ENCODE data around the gene ACTL8. TPM values are rescaled to one million over a fixed set of nuclear protein-coding genes. Genes with fewer than 3 reads are reported as not detected.

ACTL8 gene
- total and polyA plus RNA-seq, 2 of the 4 experiments (the other 2 are of a cell fraction), result under 0.01 to 0.07 TPM

DNA sequence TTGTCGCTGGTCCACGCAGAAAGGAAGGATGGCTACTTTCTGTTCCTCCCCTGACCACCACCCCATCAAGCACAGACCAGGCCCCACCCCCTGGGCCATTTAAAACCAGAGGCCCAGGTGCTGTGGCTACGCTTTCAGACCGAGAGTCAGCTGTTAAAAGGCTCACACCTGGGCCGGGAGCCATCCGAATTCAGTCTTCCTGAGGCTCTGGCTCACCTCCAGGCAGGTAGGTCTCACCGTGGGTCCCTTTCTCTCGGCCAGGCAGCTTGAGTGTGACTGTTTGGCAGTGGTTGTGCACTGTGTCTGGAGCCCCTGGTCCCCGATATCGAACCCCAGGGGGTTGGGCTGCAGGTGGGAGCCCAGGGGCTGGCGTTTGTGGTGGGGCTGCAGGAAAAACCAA, 7.2 kb downstream of the ACTL8 start:
- H3K9me3 ChIP-seq (ENCODE audit: control insufficient read depth, insufficient read depth, low read length), result peaks cover 18% of the 10 kb centered on the region
- no peak overlapping the region for H4K5ac ChIP-seq (ENCODE audit: low read depth, low read length)
- H3K9ac ChIP-seq (ENCODE audit: low read depth, low read length), result no peak overlapping the region
- CTCF ChIA-PET, result no interaction called here
- no peak overlapping the region for H3K27ac ChIP-seq (ENCODE audit: insufficient read depth, low read length)
- H4K8ac ChIP-seq (ENCODE audit: low read depth in 2 of 2, low read length in 2 of 2), result no peak overlapping the region
- H2BK15ac ChIP-seq (ENCODE audit: low read depth, low read length), result no peak overlapping the region
- H3K9me1 ChIP-seq (ENCODE audit: insufficient read depth, low read length), result peaks cover 16% of the 10 kb centered on the region
- BruUV-seq (replicated peaks), result no TSS peak
- intact Hi-C loops (cut with micrococcal nuclease), result no loop called here
- 92% methylated on average over 6 of the region's 11 CpGs; no CpG with 5 or more reads in 1 of the 2 experiments for WGBS, 2 experiments (ENCODE audit: extremely low coverage in 2 of 2, insufficient read length in 1 of 2)
- H2AK9ac ChIP-seq (replicated peaks; ENCODE audit: low read depth, low read length, poor library complexity), result no peak overlapping the region
- H2AFZ ChIP-seq (replicated peaks; ENCODE audit: low read length, poor library complexity), result peak overlapping the region; percentile 28
- no peak overlapping the region for H3K4ac ChIP-seq (ENCODE audit: low read depth, low read length)
- dilution Hi-C loops (cut with HindIII; ENCODE audit: low sequenced_read_pairs, unreplicated experiment), result no loop called here
- H4K20me1 ChIP-seq (ENCODE audit: insufficient read depth, low read length), result no peaks in the 10 kb centered on the region
- in situ Hi-C loops (cut with MboI; ENCODE audit: low sequenced_read_pairs), result no loop called here
- no peak overlapping the region for H3K4me3 ChIP-seq (ENCODE audit: insufficient read depth, low read depth, low read length)
- ATAC-seq (ENCODE audit: low read depth) (no peak), DNase-seq (no peak)
- H3K36me3 ChIP-seq (ENCODE audit: control insufficient read depth, insufficient read depth, low read length), result no peaks in the 10 kb centered on the region
- H3K27me3 ChIP-seq (ENCODE audit: control insufficient read depth, insufficient read depth, low read length), result no peaks in the 10 kb centered on the region
- H3K4me1 ChIP-seq (ENCODE audit: control insufficient read depth, insufficient read depth, low read length), result peaks cover 13% of the 10 kb centered on the region
- no peak overlapping the region for H3K18ac ChIP-seq (ENCODE audit: low read depth, low read length)
- no peak overlapping the region for H2AK5ac ChIP-seq (ENCODE audit: low read depth, low read length)
- TF ChIP-seq CEBPB (IDR thresholded peaks at IDR 0.05; ENCODE audit: low read depth, low read length) (no peak), BHLHE40 (IDR thresholded peaks at IDR 0.05; ENCODE audit: low read depth, low read length) (no peak), RAD21 (IDR thresholded peaks at IDR 0.05; ENCODE audit: low read length) (no peak), FOS (IDR thresholded peaks at IDR 0.05; ENCODE audit: low read depth, low read length) (no peak), MAFK (IDR thresholded peaks at IDR 0.05; ENCODE audit: low read depth, low read length) (no peak), NFE2L2 (IDR thresholded peaks at IDR 0.05; ENCODE audit: low read depth, low read length) (no peak), SMC3 (IDR thresholded peaks at IDR 0.05; ENCODE audit: low read depth, low read length) (no peak)
- TF ChIP-seq, protein P1, sequence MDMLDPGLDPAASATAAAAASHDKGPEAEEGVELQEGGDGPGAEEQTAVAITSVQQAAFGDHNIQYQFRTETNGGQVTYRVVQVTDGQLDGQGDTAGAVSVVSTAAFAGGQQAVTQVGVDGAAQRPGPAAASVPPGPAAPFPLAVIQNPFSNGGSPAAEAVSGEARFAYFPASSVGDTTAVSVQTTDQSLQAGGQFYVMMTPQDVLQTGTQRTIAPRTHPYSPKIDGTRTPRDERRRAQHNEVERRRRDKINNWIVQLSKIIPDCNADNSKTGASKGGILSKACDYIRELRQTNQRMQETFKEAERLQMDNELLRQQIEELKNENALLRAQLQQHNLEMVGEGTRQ (IDR thresholded peaks at IDR 0.05; ENCODE audit: low read depth, low read length), result no peak
- TF ChIP-seq, protein P2, sequence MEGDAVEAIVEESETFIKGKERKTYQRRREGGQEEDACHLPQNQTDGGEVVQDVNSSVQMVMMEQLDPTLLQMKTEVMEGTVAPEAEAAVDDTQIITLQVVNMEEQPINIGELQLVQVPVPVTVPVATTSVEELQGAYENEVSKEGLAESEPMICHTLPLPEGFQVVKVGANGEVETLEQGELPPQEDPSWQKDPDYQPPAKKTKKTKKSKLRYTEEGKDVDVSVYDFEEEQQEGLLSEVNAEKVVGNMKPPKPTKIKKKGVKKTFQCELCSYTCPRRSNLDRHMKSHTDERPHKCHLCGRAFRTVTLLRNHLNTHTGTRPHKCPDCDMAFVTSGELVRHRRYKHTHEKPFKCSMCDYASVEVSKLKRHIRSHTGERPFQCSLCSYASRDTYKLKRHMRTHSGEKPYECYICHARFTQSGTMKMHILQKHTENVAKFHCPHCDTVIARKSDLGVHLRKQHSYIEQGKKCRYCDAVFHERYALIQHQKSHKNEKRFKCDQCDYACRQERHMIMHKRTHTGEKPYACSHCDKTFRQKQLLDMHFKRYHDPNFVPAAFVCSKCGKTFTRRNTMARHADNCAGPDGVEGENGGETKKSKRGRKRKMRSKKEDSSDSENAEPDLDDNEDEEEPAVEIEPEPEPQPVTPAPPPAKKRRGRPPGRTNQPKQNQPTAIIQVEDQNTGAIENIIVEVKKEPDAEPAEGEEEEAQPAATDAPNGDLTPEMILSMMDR (conservative IDR thresholded peaks at IDR 0.05; ENCODE audit: low read depth, low read length), result no peak
- no peak overlapping the region for H3K56ac ChIP-seq (ENCODE audit: extremely low read depth, insufficient read depth, low read length)
- H2BK120ac ChIP-seq (ENCODE audit: low read depth, low read length), result no peak overlapping the region
- H2BK5ac ChIP-seq (ENCODE audit: low read depth, low read length, poor library complexity, severe bottlenecking), result no peak overlapping the region
- POLR2A ChIA-PET (ENCODE audit: unreplicated experiment), result no interaction called here
- H2BK20ac ChIP-seq (ENCODE audit: low read depth, low read length), result no peak overlapping the region
- H3K23ac ChIP-seq (ENCODE audit: low read depth, low read length), result no peak overlapping the region
- H4K91ac ChIP-seq (ENCODE audit: insufficient read depth, low read depth, low read length), result no peak overlapping the region
- H3K79me1 ChIP-seq (ENCODE audit: low read depth in 1 of 2, low read length in 2 of 2), result no peaks in the 10 kb centered on the region
- no peak overlapping the region for H3K14ac ChIP-seq (replicated peaks; ENCODE audit: low read depth, low read length)
- H3K4me2 ChIP-seq (ENCODE audit: low read depth, low read length), result no peak overlapping the region

Data from IMR-90 (cell line).